ENCODE data around the gene DQX1.

DQX1 gene

DNA sequence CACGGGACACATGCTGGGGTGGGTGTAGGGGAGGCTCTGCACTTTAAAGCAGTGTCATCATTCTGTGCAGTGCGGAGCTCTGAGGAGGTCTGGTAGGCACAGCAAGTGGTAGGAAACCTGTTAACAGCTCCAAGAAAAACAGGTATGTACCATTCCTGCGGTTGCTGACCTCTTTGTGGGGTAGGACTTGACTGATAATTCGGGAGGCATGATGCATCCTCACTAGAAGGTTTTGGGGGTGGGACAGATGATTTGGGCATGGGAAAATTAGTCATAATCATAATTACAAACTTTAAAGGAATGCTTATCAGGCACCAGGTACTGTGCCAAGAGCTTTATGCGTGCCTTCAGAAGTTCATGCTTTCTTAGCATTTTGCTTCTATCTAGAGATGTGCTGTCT, 38.2 kb upstream of the DQX1 start:
- TF ChIP-seq, protein P1, sequence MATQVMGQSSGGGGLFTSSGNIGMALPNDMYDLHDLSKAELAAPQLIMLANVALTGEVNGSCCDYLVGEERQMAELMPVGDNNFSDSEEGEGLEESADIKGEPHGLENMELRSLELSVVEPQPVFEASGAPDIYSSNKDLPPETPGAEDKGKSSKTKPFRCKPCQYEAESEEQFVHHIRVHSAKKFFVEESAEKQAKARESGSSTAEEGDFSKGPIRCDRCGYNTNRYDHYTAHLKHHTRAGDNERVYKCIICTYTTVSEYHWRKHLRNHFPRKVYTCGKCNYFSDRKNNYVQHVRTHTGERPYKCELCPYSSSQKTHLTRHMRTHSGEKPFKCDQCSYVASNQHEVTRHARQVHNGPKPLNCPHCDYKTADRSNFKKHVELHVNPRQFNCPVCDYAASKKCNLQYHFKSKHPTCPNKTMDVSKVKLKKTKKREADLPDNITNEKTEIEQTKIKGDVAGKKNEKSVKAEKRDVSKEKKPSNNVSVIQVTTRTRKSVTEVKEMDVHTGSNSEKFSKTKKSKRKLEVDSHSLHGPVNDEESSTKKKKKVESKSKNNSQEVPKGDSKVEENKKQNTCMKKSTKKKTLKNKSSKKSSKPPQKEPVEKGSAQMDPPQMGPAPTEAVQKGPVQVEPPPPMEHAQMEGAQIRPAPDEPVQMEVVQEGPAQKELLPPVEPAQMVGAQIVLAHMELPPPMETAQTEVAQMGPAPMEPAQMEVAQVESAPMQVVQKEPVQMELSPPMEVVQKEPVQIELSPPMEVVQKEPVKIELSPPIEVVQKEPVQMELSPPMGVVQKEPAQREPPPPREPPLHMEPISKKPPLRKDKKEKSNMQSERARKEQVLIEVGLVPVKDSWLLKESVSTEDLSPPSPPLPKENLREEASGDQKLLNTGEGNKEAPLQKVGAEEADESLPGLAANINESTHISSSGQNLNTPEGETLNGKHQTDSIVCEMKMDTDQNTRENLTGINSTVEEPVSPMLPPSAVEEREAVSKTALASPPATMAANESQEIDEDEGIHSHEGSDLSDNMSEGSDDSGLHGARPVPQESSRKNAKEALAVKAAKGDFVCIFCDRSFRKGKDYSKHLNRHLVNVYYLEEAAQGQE (IDR thresholded peaks at IDR 0.05; ENCODE audit: insufficient read depth in 1 of 2, low read depth in 2 of 2, low read length in 2 of 2) = no peak
- TF ChIP-seq SIN3A (IDR thresholded peaks at IDR 0.05; ENCODE audit: borderline replicate concordance, insufficient read depth, low read length) (no peak), FOXP2 (optimal IDR thresholded peaks at IDR 0.05; ENCODE audit: borderline replicate concordance, extremely low read depth, extremely low read length, insufficient read depth) (no peak), TAF1 (IDR thresholded peaks at IDR 0.05; ENCODE audit: borderline replicate concordance, insufficient read depth, low read length) (no peak), POLR2AphosphoS5 (IDR thresholded peaks at IDR 0.05; ENCODE audit: low read depth, low read length) (no peak)

DNA sequence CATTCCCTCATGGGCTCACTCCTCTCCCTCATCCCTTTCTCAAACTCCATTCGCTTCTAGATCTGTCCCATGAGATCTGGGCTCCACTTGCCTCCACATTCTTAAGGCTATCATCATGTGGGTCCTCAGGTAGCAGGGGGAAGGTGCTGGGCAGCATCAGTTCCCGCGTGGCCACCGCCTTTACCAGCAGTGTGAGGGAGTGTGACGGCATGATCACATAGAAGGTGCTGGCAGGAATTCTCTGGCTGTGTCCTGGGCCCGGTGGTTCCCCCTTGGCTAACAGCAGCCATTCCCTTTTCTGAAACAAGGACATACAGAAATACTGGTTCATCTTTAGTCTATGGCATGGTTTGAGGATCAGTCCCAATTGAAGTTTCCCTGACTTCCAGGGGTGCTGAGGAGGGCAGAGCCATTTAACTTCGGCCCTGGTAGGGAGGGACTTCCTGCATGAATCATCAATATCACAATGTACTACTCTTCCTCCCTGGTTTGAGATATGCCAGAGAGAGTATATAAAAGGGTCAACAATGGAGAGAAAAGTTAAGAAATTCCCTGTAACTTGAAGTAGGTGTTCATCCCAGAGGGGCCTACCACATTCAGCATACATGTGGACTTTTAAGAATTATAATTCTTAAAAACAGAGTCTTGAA, 36.2 kb upstream of the DQX1 start:
- no peak for TF ChIP-seq TAF1 (IDR thresholded peaks at IDR 0.05; ENCODE audit: borderline replicate concordance, insufficient read depth, low read length)
- TF ChIP-seq POLR2AphosphoS5 (IDR thresholded peaks at IDR 0.05; ENCODE audit: low read depth, low read length) = no peak
- TF ChIP-seq SIN3A (IDR thresholded peaks at IDR 0.05; ENCODE audit: borderline replicate concordance, insufficient read depth, low read length) = no peak
- no peak for TF ChIP-seq FOXP2 (optimal IDR thresholded peaks at IDR 0.05; ENCODE audit: borderline replicate concordance, extremely low read depth, extremely low read length, insufficient read depth)
- TF ChIP-seq, protein P1 (IDR thresholded peaks at IDR 0.05; ENCODE audit: insufficient read depth in 1 of 2, low read depth in 2 of 2, low read length in 2 of 2) = no peak

DNA sequence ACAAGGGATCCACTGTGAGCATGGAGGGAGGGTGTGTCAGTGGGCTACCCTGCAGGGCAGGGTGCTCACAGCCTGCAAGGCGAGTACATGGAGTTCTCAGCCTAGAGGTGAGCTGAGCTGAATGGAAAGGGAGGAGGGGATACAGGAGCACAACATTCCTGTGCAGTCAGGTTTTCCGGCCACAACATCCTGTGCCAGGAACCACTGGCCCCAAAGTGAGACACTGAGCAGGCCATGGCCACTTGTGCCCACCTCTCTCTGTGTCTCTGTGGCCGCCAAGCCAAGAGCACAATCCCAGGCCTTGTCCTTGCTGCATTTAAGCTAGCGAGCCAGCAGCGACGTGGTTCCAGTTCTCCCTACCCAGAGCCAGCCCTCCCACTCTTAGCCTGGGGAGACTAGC, 34.6 kb upstream of the DQX1 start:
- TF ChIP-seq FOXP2 (optimal IDR thresholded peaks at IDR 0.05; ENCODE audit: borderline replicate concordance, extremely low read depth, extremely low read length, insufficient read depth) (no peak), TAF1 (IDR thresholded peaks at IDR 0.05; ENCODE audit: borderline replicate concordance, insufficient read depth, low read length) (no peak), POLR2AphosphoS5 (IDR thresholded peaks at IDR 0.05; ENCODE audit: low read depth, low read length) (no peak), SIN3A (IDR thresholded peaks at IDR 0.05; ENCODE audit: borderline replicate concordance, insufficient read depth, low read length) (no peak)
- TF ChIP-seq, protein P1 (IDR thresholded peaks at IDR 0.05; ENCODE audit: insufficient read depth in 1 of 2, low read depth in 2 of 2, low read length in 2 of 2) = no peak

DNA sequence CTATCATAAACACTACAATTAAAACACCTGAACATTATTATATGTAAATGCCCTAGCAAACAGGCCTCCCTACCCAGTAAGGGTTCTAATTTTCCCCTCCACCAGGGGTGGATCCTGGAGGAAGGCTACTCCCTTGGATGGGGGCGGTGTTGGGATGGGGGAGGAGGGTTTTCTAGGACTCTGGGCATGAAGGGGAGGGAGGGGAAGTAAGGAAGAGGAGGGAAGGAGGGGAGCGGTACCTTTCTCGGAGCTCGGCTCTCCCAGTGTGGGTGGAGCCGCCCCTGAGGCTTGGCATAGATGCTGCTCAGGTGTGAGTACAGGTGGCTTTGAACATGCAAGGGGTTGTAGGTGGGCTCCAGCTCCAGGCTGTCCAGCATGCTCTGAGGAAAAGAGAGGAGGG, 33.9 kb upstream of the DQX1 start:
- TF ChIP-seq FOXP2 (optimal IDR thresholded peaks at IDR 0.05; ENCODE audit: borderline replicate concordance, extremely low read depth, extremely low read length, insufficient read depth) (no peak), TAF1 (IDR thresholded peaks at IDR 0.05; ENCODE audit: borderline replicate concordance, insufficient read depth, low read length) (no peak), POLR2AphosphoS5 (IDR thresholded peaks at IDR 0.05; ENCODE audit: low read depth, low read length) (no peak), SIN3A (IDR thresholded peaks at IDR 0.05; ENCODE audit: borderline replicate concordance, insufficient read depth, low read length) (no peak)
- TF ChIP-seq, protein P1 (IDR thresholded peaks at IDR 0.05; ENCODE audit: insufficient read depth in 1 of 2, low read depth in 2 of 2, low read length in 2 of 2) = no peak

Data from PFSK-1 (cell line).